CD4-positive, alpha-beta T cell (primary cell): ENCODE measurements around the gene NIM1K. TPM values are rescaled to one million over a fixed set of nuclear protein-coding genes. Genes with fewer than 3 reads are reported as not detected.

Experiments
- ATAC-seq: fragments of 200-7000 bp; cut with Tn5 transposase; one replicate; pipeline ENCODE4 v1.10.0; 2022; ENCODE audit warnings: mild to moderate bottlenecking; ENCODE audit not compliant: poor library complexity
- CTCF ChIA-PET: fragments of 350-600 bp; sonication (Branson Sonifier 250); formaldehyde crosslinking; loops from one replicate; lab custom pipeline; 2021; ENCODE audit warnings: antibody characterized with exemption, inconsistent platforms; lab: Charles Lee
- POLR2A ChIA-PET: fragments of 350-600 bp; sonication (Branson Sonifier 250); formaldehyde crosslinking; loops from one replicate; lab custom pipeline; 2021; ENCODE audit warnings: antibody characterized with exemption, inconsistent platforms; lab: Charles Lee
- DNase-seq, 14 experiments: peaks; one replicate each; pipeline ENCODE4 v3.0.0-alpha.2; 2013 to 2020; ENCODE audit warnings: mixed read lengths in 2 of 14
- H3K27ac ChIP-seq, 2 donors: one replicate each; pipeline versions ENCODE4 v1.5.1 to v1.7.0; 2013; ENCODE audit warnings: low read length in 2 of 2, low read depth in 1 of 2, mild to moderate bottlenecking in 1 of 2
- H3K27me3 ChIP-seq, 2 experiments: 1 replicate in 1 of 2; 2 replicates in 1 of 2; pipeline versions ENCODE4 v1.6.1 to v1.7.0; 2013; ENCODE audit warnings: low read length in 2 of 2, control low read depth in 1 of 2, mild to moderate bottlenecking in 1 of 2, moderate library complexity in 1 of 2; ENCODE audit not compliant: insufficient read depth in 2 of 2, control insufficient read depth in 1 of 2
- H3K36me3 ChIP-seq: one replicate; pipeline ENCODE4 v1.6.1; 2013; ENCODE audit warnings: low read length, control low read depth; ENCODE audit not compliant: insufficient read depth
- H3K4me1 ChIP-seq: one replicate; pipeline ENCODE4 v1.6.1; 2013; ENCODE audit warnings: low read length, control low read depth; ENCODE audit not compliant: insufficient read depth
- H3K4me3 ChIP-seq: one replicate; pipeline ENCODE4 v1.5.1; 2013; ENCODE audit warnings: mild to moderate bottlenecking, low read length, moderate library complexity
- H3K9me3 ChIP-seq, 2 experiments: 1 replicate in 1 of 2; 2 replicates in 1 of 2; pipeline versions ENCODE4 v1.6.1 to v1.7.0; 2013; ENCODE audit warnings: low read length in 2 of 2, mild to moderate bottlenecking in 2 of 2, control low read depth in 1 of 2, moderate library complexity in 1 of 2; ENCODE audit not compliant: control insufficient read depth in 1 of 2, insufficient read depth in 1 of 2
- H3K27ac Mint-ChIP-seq: one replicate; pipeline ENCODE4 v1.8.0; 2020; ENCODE audit warnings: mixed read lengths
- H3K27me3 Mint-ChIP-seq: one replicate; pipeline ENCODE4 v1.8.0; 2021; ENCODE audit warnings: mixed read lengths
- H3K36me3 Mint-ChIP-seq: one replicate; pipeline ENCODE4 v1.8.0; 2021; ENCODE audit warnings: low read depth, mixed read lengths
- H3K4me1 Mint-ChIP-seq: one replicate; pipeline ENCODE4 v1.8.0; 2021; ENCODE audit warnings: low read depth, mixed read lengths
- H3K4me3 Mint-ChIP-seq: one replicate; pipeline ENCODE4 v1.8.0; 2020; ENCODE audit warnings: mild to moderate bottlenecking, mixed read lengths
- H3K9me3 Mint-ChIP-seq: one replicate; pipeline ENCODE4 v1.8.0; 2020; ENCODE audit warnings: mixed read lengths
- intact Hi-C, 2 experiments: fragments of 100-400 bp; cut with DNase I in 1 of 2; cut with micrococcal nuclease in 1 of 2; formaldehyde crosslinking; loops; one replicate each; pipeline versions ENCODE4 v1.15.1 to v1.9.0; 2023 to 2025; cut with DNase I, micrococcal nuclease
- total RNA-seq, 174 experiments: library from RNA in 2 of 174; stranded (reverse) in 2 of 174; gene quantifications; one replicate each; pipeline ENCODE4 v1.2.3 and lab custom pipeline; 2021 to 2026
- TF ChIP-seq, protein P1 (sequence below): fragments of 200-600 bp; IDR thresholded peaks from one replicate; pipeline ENCODE4 v1.8.0; 2022; ENCODE audit warnings: antibody characterized with exemption, mild to moderate bottlenecking

The NIM1K gene
- total RNA-seq, 2 experiments from 2014 or later: 0.08 to 0.44 TPM

DNA sequence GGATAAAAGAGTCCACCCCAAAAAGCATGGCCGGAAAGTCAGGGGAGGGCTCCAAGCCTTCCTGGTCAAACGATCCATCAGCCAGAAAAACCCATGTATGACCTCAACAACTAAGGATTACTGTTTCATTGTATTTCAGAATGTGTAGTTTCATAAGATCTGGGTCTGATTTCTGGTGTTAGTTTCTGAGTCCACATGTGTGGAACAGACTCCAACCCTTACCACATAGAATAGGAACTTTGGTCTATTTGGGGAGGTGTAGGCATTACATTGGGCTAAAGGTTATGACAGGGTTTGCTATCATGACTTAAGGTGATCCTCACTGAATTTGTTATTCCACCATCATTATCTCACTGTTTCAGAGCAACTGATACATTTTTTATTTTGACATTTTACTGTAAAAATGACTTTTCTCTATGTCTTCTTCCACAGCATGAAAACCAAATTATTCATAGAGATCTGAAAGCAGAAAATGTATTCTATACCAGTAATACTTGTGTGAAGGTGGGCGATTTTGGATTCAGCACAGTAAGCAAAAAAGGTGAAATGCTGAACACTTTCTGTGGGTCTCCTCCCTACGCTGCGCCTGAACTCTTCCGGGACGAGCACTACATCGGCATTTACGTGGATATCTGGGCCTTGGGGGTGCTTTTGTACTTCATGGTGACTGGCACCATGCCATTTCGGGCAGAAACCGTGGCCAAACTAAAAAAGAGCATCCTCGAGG lies 87.7 kb downstream of the NIM1K start:
- intact Hi-C loops: no loop called here
- H3K4me1 ChIP-seq: no peaks in the 10 kb centered on the region
- CTCF ChIA-PET: no interaction called here
- no peaks in the 10 kb centered on the region for H3K36me3 ChIP-seq
- no peak overlapping the region for H3K4me3 ChIP-seq
- no peaks in the 10 kb centered on the region for H3K36me3 Mint-ChIP-seq
- no peaks in the 10 kb centered on the region for H3K9me3 Mint-ChIP-seq
- H3K27ac ChIP-seq: no peak overlapping the region
- DNase-seq (no peak), ATAC-seq (no peak)
- H3K4me3 Mint-ChIP-seq: no peak overlapping the region
- H3K27ac Mint-ChIP-seq: no peak overlapping the region
- no peaks in the 10 kb centered on the region for H3K4me1 Mint-ChIP-seq
- no peaks in the 10 kb centered on the region for H3K27me3 ChIP-seq
- TF ChIP-seq, protein P1, sequence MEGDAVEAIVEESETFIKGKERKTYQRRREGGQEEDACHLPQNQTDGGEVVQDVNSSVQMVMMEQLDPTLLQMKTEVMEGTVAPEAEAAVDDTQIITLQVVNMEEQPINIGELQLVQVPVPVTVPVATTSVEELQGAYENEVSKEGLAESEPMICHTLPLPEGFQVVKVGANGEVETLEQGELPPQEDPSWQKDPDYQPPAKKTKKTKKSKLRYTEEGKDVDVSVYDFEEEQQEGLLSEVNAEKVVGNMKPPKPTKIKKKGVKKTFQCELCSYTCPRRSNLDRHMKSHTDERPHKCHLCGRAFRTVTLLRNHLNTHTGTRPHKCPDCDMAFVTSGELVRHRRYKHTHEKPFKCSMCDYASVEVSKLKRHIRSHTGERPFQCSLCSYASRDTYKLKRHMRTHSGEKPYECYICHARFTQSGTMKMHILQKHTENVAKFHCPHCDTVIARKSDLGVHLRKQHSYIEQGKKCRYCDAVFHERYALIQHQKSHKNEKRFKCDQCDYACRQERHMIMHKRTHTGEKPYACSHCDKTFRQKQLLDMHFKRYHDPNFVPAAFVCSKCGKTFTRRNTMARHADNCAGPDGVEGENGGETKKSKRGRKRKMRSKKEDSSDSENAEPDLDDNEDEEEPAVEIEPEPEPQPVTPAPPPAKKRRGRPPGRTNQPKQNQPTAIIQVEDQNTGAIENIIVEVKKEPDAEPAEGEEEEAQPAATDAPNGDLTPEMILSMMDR: no peak
- H3K9me3 ChIP-seq: no peaks in the 10 kb centered on the region
- POLR2A ChIA-PET: no interaction called here
- H3K27me3 Mint-ChIP-seq: no peaks in the 10 kb centered on the region

DNA sequence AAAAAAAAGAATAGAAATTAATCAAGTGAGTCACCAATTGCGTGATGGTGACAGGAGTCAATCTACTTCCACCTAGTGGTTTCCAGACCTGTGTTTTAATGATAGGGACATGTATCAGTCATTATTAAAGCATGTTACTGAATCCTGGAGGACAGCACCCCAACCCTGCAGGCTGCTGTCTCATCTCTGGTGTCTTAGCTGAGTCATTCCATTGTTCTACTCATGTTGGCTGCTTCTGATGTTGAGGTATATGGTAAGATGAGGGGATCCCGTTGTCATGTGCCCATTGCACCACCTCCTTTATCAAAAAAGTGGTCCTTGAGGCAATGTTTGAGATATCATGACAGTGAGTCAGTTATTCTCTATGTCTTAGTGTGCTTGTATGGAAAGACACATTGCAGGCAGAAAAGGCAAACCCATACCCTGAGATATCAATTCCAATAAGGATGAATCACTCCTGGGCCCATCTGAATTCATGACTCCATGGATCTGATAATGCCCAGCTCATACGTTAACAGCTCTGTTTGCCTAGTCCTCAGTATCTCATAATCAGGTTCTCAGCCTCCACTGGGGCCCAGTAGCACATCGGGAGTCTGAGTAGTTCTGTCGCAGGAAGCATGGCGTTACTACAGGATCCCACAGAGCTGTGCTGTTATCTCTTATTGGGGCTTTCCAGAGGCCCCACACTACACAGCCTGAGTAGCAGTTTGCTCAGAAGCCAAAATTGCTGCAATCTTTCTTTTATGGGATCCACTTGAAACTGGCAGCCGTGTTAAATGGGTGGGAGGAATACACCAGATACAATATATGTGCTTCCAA lies 90.0 kb downstream of the NIM1K start:
- Mint-ChIP-seq H3K36me3 (peaks cover 9% of the 10 kb centered on the region), H3K9me3 (no peaks in the 10 kb centered on the region), H3K27me3 (no peaks in the 10 kb centered on the region), H3K4me1 (no peaks in the 10 kb centered on the region), H3K4me3 (no peak overlapping the region), H3K27ac (no peak overlapping the region)
- no peak for DNase-seq
- no peak for ATAC-seq
- Histone ChIP-seq H3K27me3 (no peaks in the 10 kb centered on the region), H3K36me3 (no peaks in the 10 kb centered on the region), H3K9me3 (no peaks in the 10 kb centered on the region), H3K27ac (no peak overlapping the region), H3K4me3 (no peak overlapping the region), H3K4me1 (no peaks in the 10 kb centered on the region)
- POLR2A ChIA-PET: no interaction called here
- TF ChIP-seq, protein P1: no peak
- CTCF ChIA-PET: no interaction called here
- intact Hi-C loops: no loop called here

DNA sequence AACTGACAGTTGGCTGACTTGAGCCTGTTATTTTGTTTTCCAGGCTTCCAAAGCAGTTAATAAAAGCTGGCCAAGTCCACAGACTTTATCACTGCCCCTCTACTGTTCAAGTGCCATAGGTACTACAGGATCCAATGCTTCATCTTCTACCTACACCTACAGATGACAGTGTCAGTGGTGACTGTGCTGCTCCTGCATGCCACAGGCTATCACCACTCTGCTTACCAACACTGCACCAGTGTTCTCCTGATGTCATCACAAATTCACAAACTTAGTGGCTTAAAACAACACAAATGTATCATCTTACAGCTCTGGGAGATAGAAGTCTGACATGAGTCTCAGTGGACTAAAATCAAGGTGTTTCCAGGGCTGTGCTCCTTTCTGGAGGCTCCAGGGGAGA lies 94.6 kb downstream of the NIM1K start:
- Mint-ChIP-seq H3K9me3 (no peaks in the 10 kb centered on the region), H3K36me3 (peaks cover 48% of the 10 kb centered on the region), H3K27ac (no peak overlapping the region), H3K4me3 (no peak overlapping the region), H3K27me3 (no peaks in the 10 kb centered on the region), H3K4me1 (no peaks in the 10 kb centered on the region)
- intact Hi-C loops: no loop called here
- ATAC-seq (no peak), DNase-seq (no peak)
- ChIA-PET CTCF (no interaction called here), POLR2A (interaction anchor here (0.8 kb wide), 1 partner anchor 166 kb away, joined by 3 read pairs; the partner anchor contains the start of gene ZNF131)
- no peaks in the 10 kb centered on the region for H3K9me3 ChIP-seq
- H3K4me1 ChIP-seq: no peaks in the 10 kb centered on the region
- no peak overlapping the region for H3K27ac ChIP-seq
- H3K36me3 ChIP-seq: peaks cover 24% of the 10 kb centered on the region
- H3K4me3 ChIP-seq: no peak overlapping the region
- TF ChIP-seq, protein P1: no peak
- no peaks in the 10 kb centered on the region for H3K27me3 ChIP-seq
